K562 (cell line): ENCODE measurements around the gene ERAL1. TPM values are rescaled to one million over a fixed set of nuclear protein-coding genes. Genes with fewer than 3 reads are reported as not detected.

ENCODE experiments used
- ATAC-seq: fragments of 200-7000 bp; cut with Tn5 transposase; 3 replicates; pipeline ENCODE4 v1.9.1; 2020; ENCODE audit warnings: moderate library complexity
- BruUV-seq: library from RNA; stranded (reverse); fragments of 400-500 nt; replicated peaks from 2 replicates; lab custom pipeline; 2021; lab: Mats Ljungman, UMichigan
- CTCF ChIA-PET: fragments of 300-600 bp; formaldehyde crosslinking; extraction: SDS; loops from one replicate; lab custom pipeline; 2021; ENCODE audit warnings: low intra/inter-chr PET ratio; lab: Yijun Ruan, JAX
- POLR2A ChIA-PET: fragments of 300-600, 350-650 bp; sonication (Branson Sonifier 250); formaldehyde crosslinking; extraction: SDS; loops from one replicate; lab custom pipeline; 2021; ENCODE audit warnings: antibody characterized with exemption, inconsistent platforms; lab: Yijun Ruan, JAX
- DNase-seq, 4 experiments: peaks; one replicate each; pipeline versions ENCODE4 v3.0.0 to v3.0.0-alpha.2; 2011 to 2018; ENCODE audit warnings: low spot score in 3 of 4, mixed read lengths in 3 of 4; ENCODE audit errors: extremely low read depth in 1 of 4
- FAIRE-seq: peaks from 2 replicates; lab custom pipeline; 2011; peaks lifted over from hg19 to GRCh38; lab: Jason Lieb, UNC
- H2AFZ ChIP-seq: 2 replicates; pipeline ENCODE4 v1.6.0; 2011; ENCODE audit warnings: low read depth, low read length, control low read depth, inconsistent platforms
- H3K27ac ChIP-seq: fragments of 200-600 bp; 3 replicates; pipeline ENCODE4 v1.8.0; 2011; ENCODE audit warnings: low read depth, mild to moderate bottlenecking, control low read depth, inconsistent platforms, low read length, moderate library complexity, mixed read lengths; ENCODE audit errors: extremely low read depth
- H3K27me3 ChIP-seq, 2 experiments: fragments of 300-600 bp in 1 of 2; 2 replicates in 1 of 2; 3 replicates in 1 of 2; pipeline versions ENCODE4 v1.6.0 to v1.8.0; 2011; ENCODE audit warnings: inconsistent platforms in 2 of 2, low read length in 2 of 2, mild to moderate bottlenecking in 1 of 2, mixed read lengths in 1 of 2, moderate library complexity in 1 of 2; ENCODE audit not compliant: control insufficient read depth in 2 of 2, insufficient read depth in 2 of 2
- H3K36me3 ChIP-seq: fragments of 300-600 bp; 3 replicates; pipeline ENCODE4 v1.8.0; 2011; ENCODE audit warnings: mild to moderate bottlenecking, low read length, inconsistent platforms; ENCODE audit not compliant: control insufficient read depth, insufficient read depth
- H3K4me1 ChIP-seq, 2 experiments: fragments of 200-600 bp in 1 of 2; replicated peaks in 1 of 2; 2 replicates in 1 of 2; 3 replicates in 1 of 2; pipeline versions ENCODE4 v1.5.1 to v1.8.0; 2011; ENCODE audit warnings: inconsistent platforms in 2 of 2, low read length in 2 of 2, mild to moderate bottlenecking in 1 of 2, mixed read lengths in 1 of 2, moderate library complexity in 1 of 2; ENCODE audit not compliant: control insufficient read depth in 2 of 2, insufficient read depth in 2 of 2
- H3K4me2 ChIP-seq: 2 replicates; pipeline ENCODE4 v1.6.1; 2011; ENCODE audit warnings: low read length, control low read depth, inconsistent platforms, mixed read lengths; ENCODE audit not compliant: insufficient read depth
- H3K4me3 ChIP-seq: fragments of 200-600 bp; sonication (generic), shearing (Covaris generic); 2 replicates; pipeline ENCODE4 v1.5.1; 2016; ENCODE audit warnings: control low read depth, inconsistent platforms
- H3K79me2 ChIP-seq: fragments of 200-600 bp; 3 replicates; pipeline ENCODE4 v1.8.0; 2011; ENCODE audit warnings: low read length, inconsistent platforms; ENCODE audit not compliant: control insufficient read depth, insufficient read depth
- H3K9ac ChIP-seq, 2 experiments: 2 replicates each; pipeline versions ENCODE4 v1.6.0 to v1.6.1; 2011; ENCODE audit warnings: low read depth in 2 of 2, low read length in 2 of 2, control low read depth in 1 of 2, inconsistent platforms in 1 of 2, mild to moderate bottlenecking in 1 of 2, mixed read lengths in 1 of 2; ENCODE audit not compliant: insufficient read depth in 1 of 2
- H3K9me1 ChIP-seq: one replicate; pipeline ENCODE4 v1.6.0; 2011; ENCODE audit warnings: inconsistent platforms, mild to moderate bottlenecking, low read length, moderate library complexity; ENCODE audit not compliant: control insufficient read depth, insufficient read depth
- H3K9me3 ChIP-seq: replicated peaks from 2 replicates; pipeline ENCODE4 v1.5.1; 2011; ENCODE audit warnings: low read depth, low read length, inconsistent platforms; ENCODE audit not compliant: control insufficient read depth, insufficient read depth
- H4K20me1 ChIP-seq: replicated peaks from 2 replicates; pipeline ENCODE4 v1.6.1; 2011; ENCODE audit warnings: low read length, inconsistent platforms, mixed read lengths; ENCODE audit not compliant: control insufficient read depth, insufficient read depth
- ARID1B ChIP-seq: fragments of 450-650 bp; IDR thresholded peaks from 2 replicates; pipeline ENCODE4 v1.6.1; 2016; ENCODE audit warnings: antibody characterized with exemption, mild to moderate bottlenecking, inconsistent platforms
- E2F3 ChIP-seq: fragments of 250-450 bp; sonication (Bioruptor Pico); IDR thresholded peaks from 2 replicates; pipeline ENCODE4 v1.4.0; 2020; ENCODE audit warnings: mild to moderate bottlenecking
- ELF2 ChIP-seq: fragments of 250-450 bp; sonication (Bioruptor Pico); IDR thresholded peaks from 2 replicates; pipeline ENCODE4 v1.5.0; 2021; ENCODE audit warnings: mild to moderate bottlenecking
- EP400 ChIP-seq: fragments of 450-650 bp; IDR thresholded peaks from 2 replicates; pipeline ENCODE4 v1.6.1; 2017; ENCODE audit warnings: antibody characterized with exemption, mild to moderate bottlenecking, moderate library complexity
- EWSR1 ChIP-seq: fragments of 450-650 bp; IDR thresholded peaks from 2 replicates; pipeline ENCODE4 v1.6.1; 2018; ENCODE audit warnings: borderline replicate concordance, mild to moderate bottlenecking, low read depth, moderate library complexity; ENCODE audit not compliant: partially characterized antibody
- EZH2 ChIP-seq: IDR thresholded peaks from 2 replicates; pipeline ENCODE4 v1.6.1; 2012; ENCODE audit warnings: low read depth, mild to moderate bottlenecking, inconsistent platforms, low read length, borderline replicate concordance
- HDAC6 ChIP-seq: IDR thresholded peaks from 2 replicates; pipeline ENCODE4 v1.6.1; 2012; ENCODE audit warnings: low read depth, mild to moderate bottlenecking, control low read depth, inconsistent platforms, low read length, moderate library complexity
- JUN ChIP-seq, 2 experiments: sonication (generic) in 1 of 2; formaldehyde crosslinking in 1 of 2; IDR thresholded peaks; 2 replicates each; pipeline versions ENCODE4 v1.6.1 to v1.8.0; 2012 to 2022; ENCODE audit warnings: borderline replicate concordance in 2 of 2, mild to moderate bottlenecking in 2 of 2, improper control_type of control experiment in 1 of 2, low read depth in 1 of 2, low read length in 1 of 2, missing genetic modification reagents in 1 of 2
- NCOR1 ChIP-seq: fragments of 450-650 bp; IDR thresholded peaks from 2 replicates; pipeline ENCODE4 v1.6.1; 2016; ENCODE audit warnings: mild to moderate bottlenecking, moderate library complexity
- NR3C1 ChIP-seq: sonication (generic); formaldehyde crosslinking; IDR thresholded peaks from 2 replicates; pipeline ENCODE4 v1.8.1; 2022; ENCODE audit warnings: missing genetic modification reagents
- NUFIP1 ChIP-seq: fragments of 450-650 bp; IDR thresholded peaks from 2 replicates; pipeline ENCODE4 v1.6.1; 2018; ENCODE audit not compliant: partially characterized antibody
- SIRT6 ChIP-seq: IDR thresholded peaks from one replicate; pipeline ENCODE4 v1.6.1; 2012; ENCODE audit warnings: low read depth, mild to moderate bottlenecking, control low read depth, inconsistent platforms, low read length, moderate library complexity
- SMARCE1 ChIP-seq: fragments of 450-650 bp; IDR thresholded peaks from 2 replicates; pipeline ENCODE4 v1.7.1; 2016; ENCODE audit warnings: mild to moderate bottlenecking
- TEAD4 ChIP-seq, 2 experiments: sonication (generic) in 1 of 2; formaldehyde crosslinking in 1 of 2; IDR thresholded peaks; 2 replicates each; pipeline versions ENCODE4 v1.6.1 to v1.8.0; 2012 to 2022; ENCODE audit warnings: borderline replicate concordance in 1 of 2, inconsistent platforms in 1 of 2, low read length in 1 of 2, mild to moderate bottlenecking in 1 of 2, missing genetic modification reagents in 1 of 2
- ZNF3 ChIP-seq: fragments of 250-450 bp; sonication (Bioruptor Pico); IDR thresholded peaks from 2 replicates; pipeline ENCODE4 v1.5.0; 2021; ENCODE audit warnings: mild to moderate bottlenecking, moderate library complexity
- ZNF316 ChIP-seq: fragments of 450-650 bp; IDR thresholded peaks from 2 replicates; pipeline ENCODE4 v1.6.1; 2016
- WGBS: fragments of 100-300 bp; shearing (Covaris generic); methylation state at CpG from one replicate; pipeline ENCODE4 v1.1.6; 2016; ENCODE audit warnings: low coverage, mixed read lengths; ENCODE audit not compliant: insufficient coverage; ENCODE audit errors: missing lambda C conversion rate; 5-methylcytosine and 5-hydroxymethylcytosine counted together
- in situ Hi-C: fragments of 300-500 bp; cut with MboI; formaldehyde crosslinking; loops from 4 replicates; pipeline ENCODE4 v1.15.0; 2018; ENCODE audit warnings: inconsistent platforms, mixed read lengths
- intact Hi-C: fragments of 100-400 bp; cut with micrococcal nuclease; formaldehyde crosslinking; loops from 2 replicates; pipeline ENCODE4 v1.14.2; 2022
- polyA plus RNA-seq, 8 experiments: library from polyadenylated mRNA; depleted of rRNA in 4 of 8; stranded (reverse) in 5 of 8; unstranded in 3 of 8; fragments of >200 nt; fragmentation: Nextera tagmentation in 2 of 8; fragmentation: Illumina TruSeq in 1 of 8; extraction: Ambion mirVana in 2 of 8; extraction: Trizol in 1 of 8; gene quantifications; 2 replicates each; pipeline versions ENCODE4 v1.2.1 to v1.2.3, GENCODE V29; 2011 to 2014; ENCODE audit warnings: inconsistent platforms in 1 of 8, missing spikeins in 1 of 8
- total RNA-seq, 7 experiments: library from RNA; depleted of rRNA in 6 of 7; stranded (reverse); fragments of >200 nt in 6 of 7; fragmentation: Illumina TruSeq in 2 of 7; extraction: Trizol in 2 of 7; gene quantifications; 2 replicates each; pipeline versions ENCODE4 v1.2.1 to v1.2.3, GENCODE V29; 2011 to 2021; ENCODE audit warnings: low replicate concordance in 1 of 7
- TF ChIP-seq, protein P1 (sequence below): fragments of 250-450 bp; sonication (Bioruptor Pico); IDR thresholded peaks from 2 replicates; pipeline ENCODE4 v1.8.0; 2022; ENCODE audit warnings: inconsistent platforms
- TF ChIP-seq, protein P2 (sequence below): fragments of 450-650 bp; IDR thresholded peaks from 2 replicates; pipeline ENCODE4 v1.6.1; 2017; ENCODE audit warnings: antibody characterized with exemption, mild to moderate bottlenecking

ERAL1 gene
- total and polyA plus RNA-seq, 9 of the 15 experiments (the other 6 are each of a cell fraction or from before 2014, with no cell fraction given): 37.5 to 351 (median 106) TPM

DNA sequence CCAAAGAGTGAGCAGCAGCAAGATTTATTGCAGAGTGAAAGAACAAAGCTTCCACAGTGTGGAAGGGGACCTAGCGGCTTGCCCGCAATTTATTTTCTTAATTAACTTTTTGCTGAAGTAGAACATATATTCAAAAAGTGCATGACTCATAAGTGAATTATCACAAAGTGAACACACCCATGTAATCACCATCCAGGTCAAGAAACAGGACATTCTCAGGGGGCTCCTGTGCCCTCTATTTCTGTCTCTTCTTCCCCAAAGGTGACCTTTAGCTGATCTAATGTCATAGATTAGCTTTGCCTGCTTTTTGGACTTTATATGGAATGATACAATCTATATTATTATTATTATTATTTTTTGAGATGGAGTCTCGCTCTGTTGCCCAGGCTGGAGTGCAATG is 19.9 kb downstream of the ERAL1 start:
- no peak for DNase-seq
- H4K20me1 ChIP-seq: no peaks in the 10 kb centered on the region
- peaks cover 3% of the 10 kb centered on the region for H3K9me3 ChIP-seq
- BruUV-seq: no TSS peak
- intact Hi-C loops (loop anchor here (1.0 kb wide), 1 partner anchor 12 kb away; no protein-coding TSS in a partner anchor), in situ Hi-C loops (no loop called here)
- ATAC-seq: no peak
- peak overlapping the region; percentile 25; the same call in 2 of the 3 replicates for H3K27ac ChIP-seq
- H3K9ac ChIP-seq: peak overlapping the region; percentile 24 to 30; a peak in 2 of 4 replicates
- FAIRE-seq: no peak
- H3K36me3 ChIP-seq: peaks cover 18% of the 10 kb centered on the region
- H3K27me3 ChIP-seq: no peaks in the 10 kb centered on the region
- 38% methylated on average over 3 of the region's 3 CpGs for WGBS
- H3K4me3 ChIP-seq: no peak overlapping the region
- peak overlapping the region; percentile 67 for H2AFZ ChIP-seq
- POLR2A ChIA-PET: interaction anchor here (0.6 to 1.1 kb wide), 6 partner anchors 9 to 122 kb away, joined by 3 to 6 read pairs (median 4); partner anchors contain the start of gene DHRS13
- no peaks in the 10 kb centered on the region for H3K9me1 ChIP-seq
- H3K4me2 ChIP-seq: peak overlapping the region; percentile 60
- CTCF ChIA-PET: no interaction called here
- peaks cover 5% of the 10 kb centered on the region; the same call in 1 of the 3 replicates for H3K79me2 ChIP-seq
- peaks cover 44 to 47% of the 10 kb centered on the region in 2 experiments for H3K4me1 ChIP-seq
- TF ChIP-seq, protein P1, sequence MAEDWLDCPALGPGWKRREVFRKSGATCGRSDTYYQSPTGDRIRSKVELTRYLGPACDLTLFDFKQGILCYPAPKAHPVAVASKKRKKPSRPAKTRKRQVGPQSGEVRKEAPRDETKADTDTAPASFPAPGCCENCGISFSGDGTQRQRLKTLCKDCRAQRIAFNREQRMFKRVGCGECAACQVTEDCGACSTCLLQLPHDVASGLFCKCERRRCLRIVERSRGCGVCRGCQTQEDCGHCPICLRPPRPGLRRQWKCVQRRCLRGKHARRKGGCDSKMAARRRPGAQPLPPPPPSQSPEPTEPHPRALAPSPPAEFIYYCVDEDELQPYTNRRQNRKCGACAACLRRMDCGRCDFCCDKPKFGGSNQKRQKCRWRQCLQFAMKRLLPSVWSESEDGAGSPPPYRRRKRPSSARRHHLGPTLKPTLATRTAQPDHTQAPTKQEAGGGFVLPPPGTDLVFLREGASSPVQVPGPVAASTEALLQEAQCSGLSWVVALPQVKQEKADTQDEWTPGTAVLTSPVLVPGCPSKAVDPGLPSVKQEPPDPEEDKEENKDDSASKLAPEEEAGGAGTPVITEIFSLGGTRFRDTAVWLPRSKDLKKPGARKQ (CRISPR knock-in tag): no peak
- TF ChIP-seq HDAC6: no peak
- TF ChIP-seq ZNF3 (CRISPR knock-in tag): no peak
- TF ChIP-seq SMARCE1: peak; percentile 65; the same call in 1 of the 2 replicates
- peak; percentile 68 for TF ChIP-seq ARID1B
- no peak for TF ChIP-seq SIRT6
- TF ChIP-seq E2F3 (CRISPR knock-in tag): no peak
- TF ChIP-seq, protein P2, sequence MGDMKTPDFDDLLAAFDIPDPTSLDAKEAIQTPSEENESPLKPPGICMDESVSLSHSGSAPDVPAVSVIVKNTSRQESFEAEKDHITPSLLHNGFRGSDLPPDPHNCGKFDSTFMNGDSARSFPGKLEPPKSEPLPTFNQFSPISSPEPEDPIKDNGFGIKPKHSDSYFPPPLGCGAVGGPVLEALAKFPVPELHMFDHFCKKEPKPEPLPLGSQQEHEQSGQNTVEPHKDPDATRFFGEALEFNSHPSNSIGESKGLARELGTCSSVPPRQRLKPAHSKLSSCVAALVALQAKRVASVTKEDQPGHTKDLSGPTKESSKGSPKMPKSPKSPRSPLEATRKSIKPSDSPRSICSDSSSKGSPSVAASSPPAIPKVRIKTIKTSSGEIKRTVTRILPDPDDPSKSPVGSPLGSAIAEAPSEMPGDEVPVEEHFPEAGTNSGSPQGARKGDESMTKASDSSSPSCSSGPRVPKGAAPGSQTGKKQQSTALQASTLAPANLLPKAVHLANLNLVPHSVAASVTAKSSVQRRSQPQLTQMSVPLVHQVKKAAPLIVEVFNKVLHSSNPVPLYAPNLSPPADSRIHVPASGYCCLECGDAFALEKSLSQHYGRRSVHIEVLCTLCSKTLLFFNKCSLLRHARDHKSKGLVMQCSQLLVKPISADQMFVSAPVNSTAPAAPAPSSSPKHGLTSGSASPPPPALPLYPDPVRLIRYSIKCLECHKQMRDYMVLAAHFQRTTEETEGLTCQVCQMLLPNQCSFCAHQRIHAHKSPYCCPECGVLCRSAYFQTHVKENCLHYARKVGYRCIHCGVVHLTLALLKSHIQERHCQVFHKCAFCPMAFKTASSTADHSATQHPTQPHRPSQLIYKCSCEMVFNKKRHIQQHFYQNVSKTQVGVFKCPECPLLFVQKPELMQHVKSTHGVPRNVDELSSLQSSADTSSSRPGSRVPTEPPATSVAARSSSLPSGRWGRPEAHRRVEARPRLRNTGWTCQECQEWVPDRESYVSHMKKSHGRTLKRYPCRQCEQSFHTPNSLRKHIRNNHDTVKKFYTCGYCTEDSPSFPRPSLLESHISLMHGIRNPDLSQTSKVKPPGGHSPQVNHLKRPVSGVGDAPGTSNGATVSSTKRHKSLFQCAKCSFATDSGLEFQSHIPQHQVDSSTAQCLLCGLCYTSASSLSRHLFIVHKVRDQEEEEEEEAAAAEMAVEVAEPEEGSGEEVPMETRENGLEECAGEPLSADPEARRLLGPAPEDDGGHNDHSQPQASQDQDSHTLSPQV: 0 out of 2 replicates have a peak, but pooled peaks have one; percentile 25
- no peak for TF ChIP-seq EP400
- TF ChIP-seq NCOR1: peak; percentile 14; the same call in 1 of the 2 replicates
- TF ChIP-seq TEAD4 (IDR thresholded peaks at IDR 0.05; ENCODE audit: low read length): peak; percentile 35; the same call in 1 of the 2 replicates
- no peak for TF ChIP-seq TEAD4 (CRISPR knock-in tag; IDR thresholded peaks at IDR 0.05; ENCODE audit: borderline replicate concordance)
- no peak for TF ChIP-seq EWSR1
- no peak for TF ChIP-seq NUFIP1
- no peak for TF ChIP-seq EZH2
- TF ChIP-seq JUN (IDR thresholded peaks at IDR 0.05; ENCODE audit: borderline replicate concordance, low read depth, low read length): 0 out of 2 replicates have a peak, but pooled peaks have one; percentile 12
- TF ChIP-seq JUN (CRISPR knock-in tag; IDR thresholded peaks at IDR 0.05; ENCODE audit: borderline replicate concordance): no peak
- TF ChIP-seq ELF2 (CRISPR knock-in tag): no peak
- TF ChIP-seq NR3C1 (CRISPR knock-in tag): no peak
- peak; percentile 11; the same call in 1 of the 2 replicates for TF ChIP-seq ZNF316
